IPS-11a (cell line): Measurements from ENCODE around the gene KMO.

ENCODE experiments used
- H3K4me3 ChIP-seq: one replicate; pipeline ENCODE4 v1.5.1; 2013; ENCODE audit warnings: low read depth, low read length, control low read depth

The KMO gene

GRCh38 chr1:241592273-241592958 lies 60.2 kb downstream of the KMO start:
- H3K4me3 ChIP-seq, result no peak overlapping the region

- H3K4me3 ChIP-seq, result no peak overlapping the region
These were observed 61.0 kb downstream of the KMO start for GRCh38 chr1:241593186-241593585.

- H3K4me3 ChIP-seq, result no peak overlapping the region
These were observed 64.5 kb downstream of the KMO start for GRCh38 chr1:241596633-241597032.

- H3K4me3 ChIP-seq, result no peak overlapping the region
These were observed 66.1 kb downstream of the KMO start for GRCh38 chr1:241598249-241598648.

GRCh38 chr1:241600496-241600901 lies 68.3 kb downstream of the KMO start:
- H3K4me3 ChIP-seq, result no peak overlapping the region

GRCh38 chr1:241603731-241604245 lies 71.6 kb downstream of the KMO start:
- no peak overlapping the region for H3K4me3 ChIP-seq

- H3K4me3 ChIP-seq, result no peak overlapping the region
These were observed 73.1 kb downstream of the KMO start for GRCh38 chr1:241605146-241605805.

DNA sequence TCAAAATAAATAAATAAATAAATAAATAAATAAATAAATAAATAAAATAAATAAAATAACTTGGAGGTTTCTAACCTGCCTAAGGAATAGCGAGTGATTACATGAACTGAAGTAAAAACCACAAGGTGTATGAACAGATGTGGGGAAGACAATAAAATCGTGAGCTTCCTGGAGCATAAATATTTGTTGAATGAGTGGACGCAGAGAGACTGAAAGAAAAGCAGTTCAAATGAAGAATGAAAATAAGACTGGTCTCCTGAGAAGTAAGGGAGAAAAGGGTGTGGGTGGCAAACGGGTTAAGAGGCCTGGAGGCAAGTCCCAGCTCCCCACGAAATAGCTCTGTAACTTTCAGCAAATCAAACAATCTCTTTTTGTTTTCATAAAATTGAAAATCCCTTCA lies 74.4 kb downstream of the KMO start:
- H3K4me3 ChIP-seq, result no peak overlapping the region

- no peak overlapping the region for H3K4me3 ChIP-seq
These were observed 75.3 kb downstream of the KMO start for GRCh38 chr1:241607497-241607896.

- no peak overlapping the region for H3K4me3 ChIP-seq
These were observed 76.3 kb downstream of the KMO start for GRCh38 chr1:241608379-241609033.

DNA sequence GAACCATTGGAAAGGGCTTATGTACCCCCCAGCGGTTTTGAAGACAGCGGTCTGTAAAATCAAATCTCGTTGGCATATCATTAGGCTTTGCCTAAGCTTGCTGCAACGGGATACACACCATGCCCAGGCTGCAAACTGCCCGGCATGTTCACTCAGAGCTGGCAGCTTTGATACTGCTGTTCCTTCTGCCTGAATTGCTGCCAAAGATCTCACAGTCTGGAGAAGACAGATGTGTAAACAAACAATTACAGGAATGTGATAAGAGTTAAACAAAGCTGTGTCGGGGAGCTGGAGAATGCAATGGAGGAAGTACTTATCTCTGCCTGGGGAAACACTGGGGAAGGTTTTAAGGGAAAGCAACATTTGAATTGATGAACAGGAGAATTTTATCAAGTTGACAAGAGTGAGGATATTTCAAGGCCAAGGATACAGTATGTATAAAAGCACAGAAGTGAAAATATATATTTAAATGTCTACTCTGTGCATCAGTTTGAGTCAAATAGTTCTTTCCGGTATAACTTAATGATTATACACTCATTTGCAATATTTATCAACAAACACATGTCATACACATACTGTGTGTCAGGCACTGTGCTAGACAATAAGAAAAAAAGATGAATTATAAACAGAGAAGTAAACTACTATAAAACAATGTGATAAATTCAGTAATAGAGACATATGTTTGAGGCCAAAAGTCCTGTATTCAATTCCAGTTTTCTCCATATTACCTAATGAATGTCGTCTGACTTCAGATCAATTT lies 78.1 kb downstream of the KMO start:
- no peak overlapping the region for H3K4me3 ChIP-seq

DNA sequence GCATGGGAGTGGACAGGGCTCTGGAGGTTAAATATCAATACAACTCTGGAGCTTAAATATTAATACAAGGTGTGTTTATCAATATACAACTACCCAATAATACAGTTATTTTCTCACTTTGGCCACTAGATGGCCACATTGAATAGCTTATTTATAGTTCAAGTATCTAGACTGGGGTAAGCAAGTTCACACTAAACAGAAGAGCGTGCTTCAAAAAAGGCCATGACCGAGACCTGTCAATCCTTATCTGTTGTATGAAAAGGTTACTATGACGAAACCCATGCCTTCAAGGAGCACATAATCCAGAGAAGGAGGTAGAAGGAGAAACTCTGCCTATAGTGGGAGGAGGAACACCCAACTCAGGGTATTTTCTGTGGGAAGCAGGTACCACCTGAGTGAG lies 78.9 kb downstream of the KMO start:
- H3K4me3 ChIP-seq, result no peak overlapping the region

DNA sequence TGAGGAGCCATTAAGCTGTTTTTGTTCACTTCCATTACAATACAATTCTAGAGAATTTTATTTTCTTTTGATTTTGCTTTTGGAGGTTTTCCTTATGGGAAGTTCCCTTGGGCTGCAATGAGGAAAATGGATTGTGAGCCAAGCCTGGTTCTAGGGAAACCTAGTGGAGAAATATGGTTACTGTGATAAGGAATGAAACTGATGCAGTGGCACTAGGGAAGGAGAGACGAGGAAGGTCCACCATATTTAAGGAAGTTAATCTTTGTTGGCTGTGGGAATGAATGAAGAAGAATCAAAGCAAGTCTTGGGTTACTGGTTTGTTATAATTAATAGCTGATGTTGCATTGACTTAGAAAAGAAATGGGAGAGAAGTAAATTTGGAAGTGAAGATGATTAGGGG lies 79.6 kb downstream of the KMO start:
- H3K4me3 ChIP-seq, result no peak overlapping the region

- H3K4me3 ChIP-seq, result no peak overlapping the region
These were observed 80.6 kb downstream of the KMO start for GRCh38 chr1:241612533-241613477.

GRCh38 chr1:241614144-241614543 lies 82.0 kb downstream of the KMO start:
- H3K4me3 ChIP-seq, result no peak overlapping the region

DNA sequence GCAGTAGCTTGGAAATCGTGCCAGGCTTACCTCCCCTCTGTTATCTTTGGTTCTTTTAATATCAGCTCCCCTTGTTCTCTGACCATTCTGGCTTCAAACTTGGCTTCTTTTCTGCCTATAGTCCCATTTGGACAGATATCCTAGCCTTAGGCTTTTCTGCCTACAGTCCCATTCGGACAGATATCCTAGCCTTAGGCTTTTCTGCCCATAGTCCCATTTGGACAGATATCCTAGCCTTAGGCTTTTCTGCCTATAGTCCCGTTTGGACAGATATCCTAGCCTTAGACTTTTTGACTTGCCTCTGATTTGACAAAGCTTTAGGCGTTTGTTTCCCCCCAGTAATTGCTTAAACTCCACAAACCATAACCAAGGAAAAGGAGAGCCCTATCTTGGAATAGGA lies 82.4 kb downstream of the KMO start:
- no peak overlapping the region for H3K4me3 ChIP-seq

DNA sequence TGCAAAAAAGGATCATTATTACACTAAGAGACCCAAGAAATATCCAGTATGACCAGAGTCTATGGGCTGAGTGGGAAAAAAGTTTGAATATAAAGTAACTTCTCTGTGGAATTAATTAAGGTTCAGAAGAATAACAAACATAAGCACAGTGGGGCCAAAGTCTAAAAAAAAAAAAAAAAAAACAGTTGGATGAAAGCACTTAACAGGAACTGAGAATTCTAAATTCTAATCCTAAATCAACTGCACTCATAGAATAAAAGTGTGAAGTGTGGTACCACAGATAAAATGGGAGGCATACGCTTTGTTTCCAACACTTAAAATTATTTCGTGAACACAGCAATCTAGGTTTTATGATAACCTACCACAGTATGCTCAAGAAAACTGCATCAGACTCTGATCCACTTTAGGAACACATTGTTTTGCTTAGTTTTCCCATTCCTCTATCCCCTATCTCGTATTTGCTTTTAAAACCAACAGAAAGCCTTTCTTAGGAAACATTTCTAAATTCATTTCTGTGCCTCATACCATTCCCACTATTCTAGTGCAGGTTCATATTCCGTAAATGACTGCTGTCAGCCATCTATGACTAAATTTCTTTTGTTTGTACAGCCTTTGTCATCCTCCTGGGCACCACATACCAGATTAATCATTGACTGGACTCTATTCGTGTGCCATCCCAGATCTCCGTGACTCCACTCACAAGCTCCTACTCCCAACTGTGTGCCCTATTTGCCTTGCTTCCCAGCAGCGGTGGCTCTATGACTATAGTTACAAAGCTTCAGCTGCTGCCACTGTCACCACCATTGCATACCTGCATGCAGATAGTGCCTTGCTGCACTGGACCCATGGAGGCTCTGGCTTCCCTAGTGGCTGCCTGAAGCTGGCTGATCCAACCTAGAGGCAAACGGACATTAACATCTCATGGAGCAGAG lies 83.1 kb downstream of the KMO start:
- no peak overlapping the region for H3K4me3 ChIP-seq

- H3K4me3 ChIP-seq, result no peak overlapping the region
These were observed 85.2 kb downstream of the KMO start for GRCh38 chr1:241617426-241617825.

DNA sequence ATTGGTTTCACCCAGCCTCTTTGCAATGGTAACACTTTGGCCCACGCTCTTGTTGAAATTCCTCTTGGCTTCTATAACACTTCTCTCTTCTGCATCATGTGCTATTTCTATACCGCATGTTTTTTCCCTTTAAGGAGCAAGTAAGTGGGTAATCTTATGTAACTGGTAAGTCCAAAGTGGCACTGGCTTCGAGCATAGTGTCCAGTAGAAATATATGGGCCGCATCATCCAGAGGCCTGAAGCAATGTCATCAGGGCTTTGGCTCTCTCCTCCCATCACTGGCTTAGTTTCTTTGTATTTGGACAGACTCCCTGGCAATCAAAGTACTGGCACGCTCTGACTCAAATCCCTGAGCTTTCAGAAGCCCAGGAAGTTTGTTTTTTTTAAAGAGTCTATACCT lies 90.5 kb downstream of the KMO start:
- no peak overlapping the region for H3K4me3 ChIP-seq
